Urothelium cell line (cell line): ENCODE data around the gene RGS4.

ENCODE experiments used
- DNase-seq: peaks from one replicate; pipeline ENCODE4 v3.0.0; 2011; ENCODE audit warnings: low spot score, mixed read lengths
- FAIRE-seq: peaks from 2 replicates; lab custom pipeline; 2011; peaks lifted over from hg19 to GRCh38; lab: Jason Lieb, UNC

The RGS4 gene

DNA sequence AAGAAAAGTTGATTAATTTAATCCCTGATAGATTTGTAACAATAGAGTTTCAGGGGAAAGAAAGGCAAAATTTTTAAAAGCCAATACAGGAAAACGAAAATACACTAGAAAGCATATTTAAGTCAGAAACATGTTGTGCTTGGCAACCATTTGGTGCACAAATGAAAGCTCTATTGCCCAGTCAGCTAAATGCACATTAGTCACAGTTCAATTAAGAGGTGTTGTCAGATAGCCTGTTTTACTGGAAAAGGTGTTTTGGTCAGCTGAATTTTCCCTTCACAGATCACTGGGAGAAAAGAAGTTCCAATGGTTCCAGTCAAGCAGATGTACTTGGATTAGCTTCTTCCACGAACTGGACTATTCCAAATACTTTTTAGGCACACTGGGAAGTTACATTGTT, 25.4 kb downstream of the RGS4 start:
- FAIRE-seq (no peak), DNase-seq (no peak)

DNA sequence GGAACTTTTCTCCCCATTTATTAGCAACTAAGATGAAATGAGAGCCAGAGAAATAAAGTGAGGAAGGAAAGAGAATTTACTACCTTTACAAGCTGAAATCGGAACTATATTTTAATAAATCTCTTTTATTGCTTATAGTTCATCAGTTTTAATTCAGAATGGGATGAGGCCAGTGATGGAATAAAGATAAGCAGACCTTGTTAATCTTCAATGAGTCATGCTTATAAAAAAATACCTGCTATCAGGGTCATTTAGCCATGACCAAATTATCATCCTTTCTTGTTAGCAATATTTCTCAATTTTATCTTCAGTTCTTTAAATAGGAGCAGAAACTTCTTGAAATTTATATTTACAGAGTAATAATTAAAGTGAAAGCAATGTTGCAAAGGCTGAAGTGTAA, 26.1 kb downstream of the RGS4 start:
- FAIRE-seq (no peak), DNase-seq (no peak)

DNA sequence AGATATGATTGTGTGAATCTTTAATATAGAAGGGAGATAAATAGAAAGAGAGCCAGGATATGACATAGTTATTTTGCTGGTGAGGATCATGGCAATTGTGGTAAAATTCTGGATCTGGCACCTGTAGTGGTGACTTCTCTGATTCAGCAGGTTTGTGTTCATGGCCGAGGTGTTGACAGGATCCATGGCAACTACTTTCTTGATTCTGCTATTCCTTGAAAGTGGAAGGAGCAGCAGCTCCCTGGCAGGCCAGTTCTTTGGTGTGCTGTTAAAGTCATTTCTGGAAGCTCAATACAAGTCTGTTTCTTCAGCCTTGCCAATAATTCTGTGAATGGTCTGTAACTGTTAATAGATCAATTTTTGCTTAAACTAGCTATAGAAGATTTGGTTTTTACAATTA, 33.4 kb downstream of the RGS4 start:
- DNase-seq (no peak), FAIRE-seq (no peak)

DNA sequence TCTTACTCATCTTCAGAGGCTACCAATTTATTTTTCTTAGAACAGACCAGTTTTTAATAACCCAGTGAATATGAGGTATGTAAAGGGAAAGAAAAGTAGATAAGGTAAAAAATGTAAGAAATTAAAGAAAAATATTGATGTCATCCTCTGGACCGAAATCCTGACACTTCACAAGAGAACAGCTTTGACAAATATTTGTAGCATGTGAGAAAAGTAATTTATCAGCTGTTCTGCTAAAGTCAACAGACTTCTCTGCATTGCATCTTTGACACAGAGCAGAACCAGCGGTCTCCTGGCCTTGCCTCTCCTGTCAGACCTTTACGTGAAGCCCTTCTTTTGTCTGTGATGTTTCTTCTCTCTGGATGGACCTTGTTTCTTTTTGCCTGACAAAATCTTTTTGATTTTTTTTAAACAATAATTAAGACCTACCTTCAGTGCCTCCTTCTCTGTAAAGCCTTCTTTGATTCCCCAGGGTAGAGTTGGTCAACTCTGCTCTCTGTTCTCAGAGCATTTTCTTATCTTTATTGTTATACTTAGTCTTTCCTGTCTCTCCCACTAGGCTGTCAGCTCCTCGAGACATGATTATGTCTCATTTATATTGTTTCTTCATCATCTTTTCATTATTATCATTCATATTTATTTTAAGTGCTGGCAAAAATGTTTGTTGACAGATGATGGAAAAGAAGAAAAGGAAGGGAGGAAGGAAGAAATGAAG, 35.4 kb downstream of the RGS4 start:
- FAIRE-seq = no peak

DNA sequence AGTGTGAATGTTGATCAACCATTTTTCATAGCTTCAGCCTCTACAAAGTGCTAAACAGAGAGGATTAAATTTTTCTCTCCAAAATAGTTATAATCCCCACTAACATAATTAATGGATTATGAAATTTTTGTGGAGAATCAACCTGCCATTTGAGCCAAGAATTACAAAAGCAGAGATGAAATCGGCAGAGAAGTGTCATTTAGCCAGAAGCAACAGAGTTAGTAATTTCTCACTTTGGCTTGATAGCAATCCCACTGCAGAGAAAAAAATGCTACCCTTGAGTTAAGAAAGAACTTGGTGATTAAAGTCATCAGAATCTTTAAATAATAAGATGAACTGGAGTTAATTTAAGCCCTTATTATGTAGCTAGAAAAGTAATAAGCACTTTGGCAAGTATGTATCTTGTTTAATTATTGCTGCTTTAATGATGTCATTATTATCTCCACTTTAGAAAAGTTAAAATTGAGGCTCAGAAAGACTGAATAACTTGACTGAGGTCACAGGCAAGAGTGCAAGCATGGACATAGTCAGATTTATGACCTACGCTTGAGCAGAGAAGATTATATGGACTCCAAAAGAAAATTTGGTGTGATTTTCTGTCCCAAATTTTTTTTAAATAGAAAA, 37.3 kb downstream of the RGS4 start:
- DNase-seq (no peak), FAIRE-seq (no peak)

More for the DNA sequence above, 35.4 kb downstream of the RGS4 start:
- DNase-seq = no peak

DNA sequence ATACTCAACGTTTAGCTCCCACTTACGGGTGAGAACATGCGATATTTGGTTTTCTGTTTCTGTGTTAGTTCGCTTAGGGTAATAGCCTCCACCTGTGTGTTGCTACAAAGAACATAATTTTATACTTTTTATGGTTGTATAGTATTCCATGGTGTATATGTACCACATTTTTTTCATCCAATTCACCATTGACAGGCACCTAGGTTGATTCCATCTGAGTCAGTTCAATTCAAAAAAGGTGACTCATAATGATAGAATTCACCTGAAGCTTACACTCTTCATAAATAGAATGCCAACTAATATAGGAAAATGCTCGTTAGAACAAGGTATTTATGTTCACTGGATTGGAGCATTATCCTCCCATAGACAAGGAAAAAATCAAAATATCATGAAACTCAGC, 38.5 kb downstream of the RGS4 start:
- FAIRE-seq = no peak

DNA sequence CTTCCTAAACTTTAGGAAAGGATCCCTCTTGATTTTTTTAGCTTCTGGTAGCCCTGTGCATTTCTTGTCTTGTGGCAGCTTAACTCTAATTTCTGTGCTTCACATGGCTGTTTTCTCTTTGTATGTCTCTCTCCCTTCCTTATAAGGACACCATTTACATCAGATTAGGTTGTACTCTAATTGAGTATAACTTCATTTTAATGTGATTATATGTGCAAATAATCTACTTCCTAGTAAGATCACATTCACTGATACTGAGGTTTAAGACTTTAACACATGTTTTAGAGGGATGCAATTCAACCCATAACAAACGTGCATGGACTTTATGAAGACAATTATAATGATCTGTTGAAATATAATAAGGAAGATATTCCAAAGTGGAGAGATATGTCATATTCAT, 46.7 kb downstream of the RGS4 start:
- no peak for FAIRE-seq

More for the DNA sequence above, 38.5 kb downstream of the RGS4 start:
- DNase-seq = no peak

DNA sequence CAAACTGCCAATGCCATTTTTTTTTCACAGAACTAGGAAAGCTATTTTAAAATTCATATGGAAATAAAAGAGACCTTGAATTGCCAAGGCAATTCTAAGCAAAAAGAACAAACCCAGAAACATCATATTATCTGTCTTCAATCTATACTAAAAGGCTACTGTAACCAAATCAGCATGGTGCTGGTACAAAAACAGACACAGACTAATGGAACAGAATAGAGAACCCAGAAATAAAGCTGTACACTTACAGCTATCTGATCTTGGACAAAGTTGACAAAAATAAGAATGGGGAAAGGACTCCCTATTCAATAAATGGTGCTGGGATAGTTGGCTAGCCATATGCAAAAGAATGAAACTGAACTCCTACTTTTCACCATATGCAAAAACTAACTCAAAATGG, 50.5 kb downstream of the RGS4 start:
- DNase-seq (no peak), FAIRE-seq (no peak)

More for the DNA sequence above, 46.7 kb downstream of the RGS4 start:
- DNase-seq = no peak

DNA sequence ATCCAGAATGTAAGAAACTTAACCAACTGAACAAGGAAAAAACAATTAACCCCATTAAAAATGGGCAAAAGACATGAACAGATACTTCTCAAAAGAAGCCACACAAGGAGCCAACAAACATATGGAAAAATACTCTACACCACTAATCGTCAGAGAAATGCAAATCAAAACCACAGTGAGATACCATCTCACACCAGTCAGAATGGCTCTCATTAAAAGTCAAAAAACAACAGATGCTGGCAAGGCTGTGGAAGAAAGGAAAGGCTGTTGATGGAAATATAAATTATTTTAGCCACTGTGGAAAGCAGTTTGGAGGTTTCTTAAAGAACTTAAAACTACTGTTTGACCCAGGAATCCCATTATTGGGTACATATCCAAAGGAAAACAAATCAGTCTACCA, 51.2 kb downstream of the RGS4 start:
- DNase-seq = no peak
- no peak for FAIRE-seq

DNA sequence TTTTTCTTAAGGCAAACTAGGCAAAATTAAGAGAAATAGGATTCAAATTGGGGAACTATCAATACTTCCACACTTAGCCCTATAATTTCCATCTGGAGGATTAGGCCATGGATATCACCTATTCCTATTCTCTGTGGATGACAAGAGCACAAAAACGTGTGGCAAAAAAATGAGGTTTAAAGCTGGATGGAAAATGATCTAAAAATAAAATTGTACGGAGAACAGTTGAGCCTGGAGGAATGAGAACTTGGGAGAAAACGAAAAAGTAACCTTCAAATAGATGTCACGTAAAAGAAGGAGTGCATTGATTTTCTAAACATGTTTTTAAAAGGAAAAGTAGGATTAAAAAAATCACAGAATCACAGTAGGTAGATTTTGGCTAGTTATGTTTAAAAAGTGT, 55.7 kb downstream of the RGS4 start:
- DNase-seq (no peak), FAIRE-seq (no peak)
